GM21576 (cell line): ENCODE measurements around the gene DLL4.
A peak's percentile ranks its signal among the peaks of the same experiment; 100 is the strongest.

Experiments
- ATAC-seq: cut with Tn5 transposase; IDR thresholded peaks from one replicate; pipeline ENCODE4 v1.9.1; 2021; ENCODE audit warnings: mild to moderate bottlenecking, moderate library complexity; ENCODE audit not compliant: unreplicated experiment

Gene DLL4

DNA sequence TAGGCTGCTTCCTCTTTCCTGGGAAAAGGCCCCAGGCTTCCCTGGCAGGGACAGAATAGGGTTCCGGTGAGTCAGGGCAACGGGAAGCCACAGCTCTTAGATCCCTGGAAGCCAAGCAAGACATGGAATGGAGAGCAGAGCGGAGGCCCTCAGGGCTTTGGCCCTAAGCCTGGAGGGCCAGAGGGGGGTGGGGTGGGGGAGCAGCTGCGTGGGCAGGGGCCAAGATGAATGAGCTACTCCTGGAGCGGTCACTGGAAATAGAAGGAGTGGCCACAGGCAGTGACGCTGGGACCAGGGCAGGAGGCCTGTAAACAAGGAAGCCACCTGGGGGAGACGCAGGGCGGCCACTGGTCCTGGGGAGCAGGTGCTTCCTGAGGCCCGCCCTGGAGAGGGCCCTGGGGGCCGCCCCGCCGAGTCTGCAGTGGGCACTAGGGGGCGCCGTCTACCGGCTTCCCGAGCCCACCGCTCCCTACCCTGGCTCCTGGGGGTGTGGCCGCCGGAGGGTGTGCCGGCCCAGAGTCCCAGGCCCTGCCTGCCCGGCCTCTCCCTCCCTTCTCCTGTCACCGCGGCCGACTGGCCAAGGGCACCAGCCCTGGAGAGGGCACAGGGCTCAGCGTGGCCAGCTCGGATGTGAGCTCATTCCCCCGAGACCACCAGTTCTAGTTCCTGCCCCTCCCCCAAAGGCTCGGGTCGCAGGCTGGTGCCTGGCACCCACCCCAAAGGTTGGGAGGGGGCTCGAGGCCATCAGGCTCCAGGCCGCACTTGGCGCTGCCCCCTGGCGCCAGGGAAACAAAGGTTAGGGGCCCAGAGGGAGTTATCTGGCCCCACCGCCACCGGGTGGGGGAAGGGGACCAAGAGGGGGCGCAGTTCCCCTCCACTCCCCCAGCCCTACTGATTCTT lies 22.8 kb upstream of the DLL4 start:
- ATAC-seq, result peak; percentile 67

DNA sequence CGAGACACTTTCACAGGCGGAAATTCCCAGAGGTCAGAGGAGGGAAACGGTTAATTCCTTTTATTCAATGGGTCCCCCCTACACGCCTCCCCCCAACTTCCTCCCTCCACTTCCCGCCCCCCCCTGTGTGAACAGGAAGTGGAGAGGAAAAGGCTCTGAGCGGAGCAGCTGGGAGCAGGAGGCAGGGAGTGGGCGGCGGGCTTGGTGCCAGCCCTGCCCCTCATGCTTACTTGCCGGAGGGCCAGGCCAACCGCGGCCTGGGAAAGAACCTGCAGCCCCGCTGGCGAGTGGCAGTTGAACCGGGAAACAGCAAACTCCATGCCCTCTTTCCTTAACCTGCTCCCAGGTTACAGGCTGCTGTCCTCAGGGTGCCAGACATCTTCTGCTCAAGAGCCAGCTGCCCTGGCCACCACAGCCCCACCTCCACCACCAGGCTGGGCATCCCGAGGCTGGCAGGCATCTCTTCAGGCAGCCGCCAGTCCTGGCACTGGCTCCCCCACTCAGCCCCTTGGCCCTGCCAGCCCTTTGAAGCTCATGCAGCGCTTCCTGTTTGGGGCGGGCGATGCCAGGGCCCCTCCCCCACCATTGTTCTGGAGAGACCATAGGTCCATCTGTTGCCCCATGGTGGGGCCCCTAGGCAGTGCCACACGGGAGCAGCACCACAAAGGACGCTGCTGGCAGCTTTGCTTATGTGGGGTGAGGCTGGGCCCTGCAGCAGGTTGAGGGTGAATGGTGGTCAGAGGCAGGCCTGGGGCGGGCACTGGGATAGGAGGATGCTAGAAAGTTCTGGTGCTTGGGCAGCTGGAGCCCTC lies 21.9 kb upstream of the DLL4 start:
- no peak for ATAC-seq

DNA sequence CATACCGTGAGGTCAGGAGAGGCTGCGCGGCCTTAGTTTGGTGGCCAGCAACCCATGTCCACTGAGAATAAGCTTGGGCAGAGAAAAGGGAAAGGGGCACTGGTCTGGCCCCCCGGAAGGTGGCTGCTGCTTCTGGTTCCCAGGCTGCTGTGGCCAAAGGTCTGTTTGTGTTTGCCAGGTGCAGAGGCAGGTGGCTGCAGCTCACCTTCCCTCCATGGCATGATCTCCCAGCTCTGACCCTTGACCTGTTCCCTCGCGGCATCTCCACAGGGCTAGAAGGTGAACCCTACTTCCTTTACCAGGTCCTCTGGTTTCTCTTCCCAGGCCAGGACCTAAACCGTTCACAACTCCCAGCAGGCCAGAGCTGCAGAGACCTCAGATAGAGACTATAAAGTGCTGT lies 21.0 kb upstream of the DLL4 start:
- ATAC-seq, result no peak

DNA sequence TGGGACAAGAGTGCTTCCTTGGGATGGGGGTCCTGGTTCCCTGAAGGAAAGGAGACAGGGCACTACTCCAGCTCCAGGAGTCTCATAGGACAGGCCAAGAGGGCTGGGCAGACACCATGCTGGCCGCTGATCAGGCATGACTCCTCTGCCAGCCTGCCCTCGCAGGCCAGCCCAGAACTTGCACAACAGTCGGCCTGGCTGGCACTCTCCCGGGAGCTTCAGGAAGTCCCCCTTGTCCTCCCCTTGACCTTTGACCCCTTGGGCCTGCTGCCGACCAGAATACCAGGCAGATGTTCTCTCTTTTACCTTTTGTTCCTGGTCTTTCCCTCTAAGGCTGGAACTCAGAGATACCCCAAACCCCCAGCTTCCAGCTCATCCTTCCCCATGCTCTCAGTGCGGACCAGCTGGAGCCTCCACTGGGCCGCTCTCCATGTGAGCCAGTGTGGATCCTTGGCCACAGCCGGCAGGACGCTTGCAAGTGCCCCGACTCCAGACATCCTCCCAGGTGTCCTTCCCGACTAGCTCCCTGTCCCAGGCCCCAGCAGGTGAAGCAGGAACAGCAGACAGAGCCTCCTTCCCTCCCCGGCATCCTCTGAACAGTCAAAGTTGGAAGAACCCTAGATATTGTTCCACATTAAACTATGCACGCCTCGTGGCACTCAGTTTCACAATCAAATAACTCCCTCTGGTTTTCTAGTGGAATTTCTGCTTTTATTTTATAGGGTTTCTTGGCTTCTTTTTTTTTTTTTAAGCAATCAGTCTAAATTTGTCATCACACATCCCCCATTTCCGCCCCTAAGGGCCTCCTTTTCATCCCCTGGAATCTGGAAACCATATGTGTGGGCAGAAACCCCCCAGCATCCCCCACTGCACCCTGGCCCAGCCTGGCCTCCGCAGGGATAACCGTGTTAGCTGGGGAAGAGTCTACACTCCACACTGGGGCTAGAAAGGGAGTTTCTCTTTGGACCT lies 19.2 kb upstream of the DLL4 start:
- ATAC-seq, result no peak

DNA sequence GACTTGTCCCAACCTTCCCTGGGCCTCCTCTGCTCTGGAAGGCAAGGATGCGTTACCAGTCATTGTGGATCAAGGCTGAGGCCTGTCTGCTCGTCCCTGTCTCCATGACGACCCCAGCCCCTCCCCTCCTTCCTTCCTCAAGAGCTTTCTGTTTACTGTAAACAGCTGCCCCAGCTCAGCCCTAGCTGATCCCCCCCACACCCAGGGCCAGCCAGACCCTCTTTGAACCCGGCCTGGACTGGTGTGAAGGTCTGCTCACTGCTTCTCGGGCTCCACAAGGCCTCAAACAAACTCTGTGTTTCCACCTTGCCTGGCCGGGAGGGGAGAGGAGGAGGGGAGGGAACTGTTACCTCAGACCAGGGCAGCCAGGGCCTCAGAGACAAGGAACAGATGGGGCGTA lies 18.0 kb upstream of the DLL4 start:
- ATAC-seq, result no peak

DNA sequence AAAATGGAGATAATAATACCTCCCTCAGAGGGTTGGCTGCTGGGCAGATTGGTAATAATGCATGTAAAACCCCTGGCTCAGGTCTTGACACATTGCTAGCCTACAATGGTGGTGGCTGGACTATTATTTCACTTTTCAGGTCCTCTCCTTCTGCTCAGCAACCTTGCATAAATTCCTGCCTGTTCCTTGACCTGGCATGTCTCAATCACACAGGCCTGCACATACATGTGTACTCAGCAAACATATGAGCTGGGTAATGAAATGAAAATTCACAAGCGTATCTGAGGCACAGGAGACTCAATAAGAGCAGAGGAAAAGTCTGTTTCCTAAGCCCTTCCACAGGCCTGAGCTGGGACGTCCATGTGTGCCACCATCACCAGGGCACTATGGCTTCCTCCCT lies 17.4 kb upstream of the DLL4 start:
- no peak for ATAC-seq

DNA sequence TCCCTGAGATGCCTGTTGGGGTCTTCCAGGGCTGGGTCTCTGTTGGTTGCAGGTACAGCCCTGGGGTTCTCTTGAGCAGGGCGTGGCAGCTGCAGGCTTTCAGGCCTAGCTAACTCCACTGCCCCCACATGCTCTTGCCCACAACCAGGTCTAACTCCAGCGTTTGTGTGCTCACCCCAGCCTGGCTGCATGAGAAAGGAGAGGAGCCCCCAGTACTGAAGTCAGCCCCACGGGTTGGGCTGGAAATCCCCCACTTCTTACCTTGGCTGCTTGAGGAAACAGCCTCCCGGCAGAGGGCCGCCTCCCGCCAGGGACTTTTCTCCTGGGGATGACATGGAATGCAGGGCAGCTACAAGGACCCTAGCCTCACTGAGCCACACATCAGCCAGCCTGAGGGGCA lies 16.7 kb upstream of the DLL4 start:
- no peak for ATAC-seq

DNA sequence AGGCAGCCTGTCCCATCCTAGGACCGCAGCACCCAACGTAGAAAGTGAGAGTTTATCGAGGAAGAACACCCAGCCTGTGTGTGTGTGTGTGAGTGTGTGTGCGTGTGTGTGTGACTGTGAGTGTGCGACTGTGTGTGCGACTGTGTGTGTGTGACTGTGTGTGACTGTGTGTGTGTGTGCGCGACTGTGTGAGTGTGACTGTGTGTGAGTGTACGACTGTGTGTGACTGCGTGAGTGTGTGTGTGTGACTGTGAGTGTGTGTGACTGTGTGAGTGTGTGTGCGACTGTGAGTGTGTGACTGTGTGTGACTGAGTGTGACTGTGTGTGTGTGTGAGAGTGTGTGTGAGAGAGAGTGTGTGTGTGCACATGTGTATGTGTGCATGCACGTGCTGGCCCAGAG lies 15.1 kb upstream of the DLL4 start:
- ATAC-seq, result no peak

DNA sequence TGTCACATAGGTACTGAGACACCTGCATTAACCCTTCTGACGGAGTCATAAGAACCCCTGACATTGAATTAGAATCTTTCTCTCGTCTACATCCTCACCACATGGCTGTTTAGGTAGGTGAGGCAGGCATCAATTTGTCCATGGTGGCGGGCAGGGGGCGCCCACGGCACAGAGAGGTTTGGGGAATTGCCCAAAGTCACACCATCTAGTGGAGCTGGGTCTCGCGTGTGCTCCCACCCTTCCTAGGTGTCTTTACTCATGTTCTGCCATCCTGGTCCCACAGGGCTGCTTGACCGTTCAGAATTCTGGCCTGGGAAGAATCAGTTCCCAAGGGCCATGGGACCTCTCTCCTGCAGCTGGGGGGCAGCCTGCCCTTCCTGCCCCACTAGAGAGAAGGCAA lies 14.7 kb upstream of the DLL4 start:
- ATAC-seq, result no peak

DNA sequence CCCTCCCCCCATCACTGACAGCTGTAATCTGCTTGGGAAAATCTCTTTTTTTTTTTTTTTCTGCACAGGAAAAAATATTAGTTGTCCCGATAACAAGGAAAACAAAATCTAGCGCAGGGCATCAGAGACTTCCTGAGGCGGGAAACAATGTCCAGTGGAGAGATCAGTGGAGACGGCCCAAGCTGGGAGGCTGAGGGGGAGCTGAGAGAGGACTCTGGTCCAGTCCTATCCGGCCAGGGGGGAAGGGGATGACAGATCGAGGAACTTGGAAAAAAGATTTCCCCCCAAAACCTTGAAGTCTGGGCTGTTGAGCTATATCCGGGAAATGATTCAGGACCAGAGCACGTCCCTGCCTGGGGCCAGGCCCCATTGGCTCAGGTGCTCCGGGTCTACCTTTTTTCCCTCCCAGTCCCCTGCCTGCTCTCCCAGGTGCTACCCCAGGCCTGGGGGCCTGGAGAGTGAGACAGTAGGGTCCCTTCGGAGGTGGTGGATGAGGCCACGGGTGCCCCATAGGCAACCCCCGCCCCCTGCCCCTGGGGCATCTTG lies 14.0 kb upstream of the DLL4 start:
- ATAC-seq, result no peak

DNA sequence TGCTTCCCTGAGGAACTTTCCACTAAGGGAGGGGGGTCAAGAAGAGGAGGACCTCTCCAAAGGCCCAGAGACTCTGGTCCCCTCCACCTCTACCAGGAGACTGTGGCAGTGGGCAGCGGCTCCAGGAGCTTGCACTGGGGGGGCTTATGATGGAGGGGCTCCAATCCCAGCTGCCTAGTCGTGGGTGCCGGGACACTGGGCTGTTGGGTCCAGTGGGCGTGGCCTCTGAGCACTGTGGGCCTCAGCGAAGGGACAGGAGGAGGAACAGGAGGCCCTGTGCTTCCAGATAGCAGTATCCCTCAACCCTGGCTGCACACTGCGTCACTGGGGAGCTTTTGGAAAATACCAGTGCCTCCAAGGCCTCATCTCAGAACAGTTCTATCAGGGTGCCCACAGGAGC lies 13.5 kb upstream of the DLL4 start:
- ATAC-seq, result no peak

DNA sequence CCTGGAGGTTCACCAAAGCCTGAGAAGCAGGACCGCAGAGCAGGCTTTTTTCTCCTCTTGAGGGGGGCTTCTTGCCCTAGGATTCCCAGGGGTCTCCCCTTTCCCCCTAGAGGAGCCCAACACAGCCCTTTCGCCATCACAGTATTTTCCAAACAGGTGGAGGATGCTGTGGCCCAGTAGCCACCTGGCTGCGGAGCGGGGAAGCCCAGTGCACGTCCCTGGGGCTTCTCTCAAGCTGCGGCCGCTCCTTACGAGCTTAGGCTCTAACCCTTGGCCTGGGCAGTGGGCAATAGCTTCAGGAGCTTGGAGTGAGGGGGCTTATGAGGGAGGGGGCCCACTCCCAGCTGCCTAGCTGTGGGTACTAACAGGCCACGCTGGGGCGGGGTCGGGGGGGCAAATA lies 11.6 kb upstream of the DLL4 start:
- ATAC-seq, result no peak

DNA sequence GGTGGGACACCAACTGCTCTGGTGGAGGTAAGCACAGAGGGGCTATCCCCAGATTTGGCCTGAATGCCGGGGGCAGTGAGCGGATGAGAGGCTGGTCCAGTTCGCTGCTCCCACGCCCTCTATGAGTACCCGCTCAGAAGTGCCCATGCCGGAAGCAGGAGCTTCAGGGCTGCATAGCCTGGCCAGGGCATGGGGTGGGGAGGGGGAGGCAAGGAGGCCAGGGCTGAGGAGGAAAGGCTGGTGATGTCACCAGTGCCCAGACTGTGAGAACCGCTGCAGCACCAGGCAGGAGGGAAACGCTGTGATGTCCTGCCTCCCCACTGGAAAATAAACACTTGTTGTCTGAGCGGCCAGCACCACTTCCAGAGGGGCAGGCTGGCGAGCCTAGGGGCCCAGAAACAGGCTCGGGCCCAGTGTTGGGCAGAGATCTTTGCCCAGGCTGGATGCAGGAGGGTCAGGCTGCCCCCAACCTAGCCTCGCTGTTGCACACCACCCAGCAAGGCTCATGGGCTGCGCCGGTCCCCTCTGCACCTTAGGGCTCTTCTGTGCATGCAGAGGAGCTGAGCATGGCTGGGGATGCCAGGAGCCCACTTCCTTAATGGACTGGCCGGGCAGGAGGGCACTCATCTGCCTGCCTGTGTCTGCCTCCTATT lies 10.9 kb upstream of the DLL4 start:
- no peak for ATAC-seq

DNA sequence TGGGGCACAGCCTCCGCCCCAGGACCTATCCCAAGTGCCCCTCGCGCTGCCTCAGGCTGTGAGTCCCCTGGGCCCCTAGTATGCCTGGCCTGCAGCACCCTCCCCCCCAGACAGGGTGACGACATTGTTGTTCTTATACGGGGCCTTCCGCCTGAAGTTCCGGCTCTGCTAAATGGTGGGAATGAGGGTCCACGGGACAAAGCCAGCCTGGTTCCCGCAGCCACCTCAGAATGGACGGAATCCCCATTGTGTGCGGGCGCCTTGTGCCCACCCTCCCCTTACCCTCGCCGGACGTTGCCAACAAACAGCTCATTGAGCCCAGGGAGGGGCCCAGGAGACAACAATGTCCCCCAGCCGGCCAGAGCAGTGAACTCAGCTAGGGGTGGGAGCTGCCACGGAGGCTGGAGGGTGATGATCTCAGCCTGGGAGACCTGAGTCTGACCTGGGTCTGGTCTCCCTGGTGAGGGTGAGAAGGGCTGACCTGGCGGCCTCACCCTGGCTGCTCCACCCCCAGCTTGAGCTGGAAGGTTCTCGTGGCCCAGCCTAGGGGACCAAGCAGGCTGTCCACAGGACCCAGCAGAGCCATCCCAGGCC lies 10.2 kb upstream of the DLL4 start:
- no peak for ATAC-seq

DNA sequence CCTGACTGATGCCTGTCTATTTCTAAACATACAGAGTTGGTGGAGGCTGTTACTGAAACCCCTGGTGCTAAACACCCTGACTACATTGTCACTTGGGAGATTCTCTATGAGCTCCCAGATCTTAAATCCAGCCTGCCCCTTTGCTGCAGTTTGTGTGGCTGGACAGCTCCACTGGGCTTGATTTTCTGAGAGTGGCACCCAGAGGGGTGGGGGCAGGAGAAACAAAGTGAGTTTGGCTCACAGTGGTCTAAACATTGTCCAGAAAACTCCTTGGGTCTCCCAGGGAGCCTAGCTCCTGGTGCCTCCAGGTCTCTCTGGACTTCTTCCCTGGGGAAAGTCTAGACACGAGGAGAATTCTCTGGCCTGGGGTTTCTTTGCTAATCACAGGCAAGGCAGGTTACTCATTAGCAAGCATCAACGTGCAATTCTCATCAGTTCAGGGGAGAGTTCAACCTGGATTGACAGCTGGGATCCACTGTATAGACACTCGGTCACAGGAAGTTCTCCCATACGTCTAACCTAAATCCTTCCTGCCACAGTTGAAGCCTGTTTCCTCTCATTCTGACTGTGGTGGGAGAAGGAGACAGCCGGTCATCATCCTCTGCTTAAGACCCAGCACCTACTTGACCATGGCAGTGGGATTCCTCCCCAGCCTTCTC lies 7.1 kb upstream of the DLL4 start:
- ATAC-seq, result no peak

DNA sequence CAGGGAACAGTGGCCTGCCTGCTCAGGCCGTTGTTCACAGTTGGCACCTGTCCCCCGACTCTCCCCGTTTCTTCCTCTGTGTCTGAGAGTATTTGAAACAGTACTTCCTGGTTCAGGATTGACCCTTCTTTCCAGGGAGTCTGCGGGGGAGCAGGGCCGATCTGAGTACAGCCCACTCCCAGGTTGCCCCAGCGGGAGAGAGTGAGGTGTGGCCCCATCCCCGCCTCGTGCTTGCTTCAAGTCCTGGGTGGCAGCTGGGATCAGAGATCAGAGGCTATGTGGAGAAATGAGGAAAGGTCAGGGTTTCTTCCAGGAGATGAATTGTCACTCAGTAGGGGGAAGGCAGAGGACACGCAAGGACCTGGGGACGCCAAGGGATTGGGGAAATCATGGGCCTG lies 6.5 kb upstream of the DLL4 start:
- ATAC-seq, result no peak

DNA sequence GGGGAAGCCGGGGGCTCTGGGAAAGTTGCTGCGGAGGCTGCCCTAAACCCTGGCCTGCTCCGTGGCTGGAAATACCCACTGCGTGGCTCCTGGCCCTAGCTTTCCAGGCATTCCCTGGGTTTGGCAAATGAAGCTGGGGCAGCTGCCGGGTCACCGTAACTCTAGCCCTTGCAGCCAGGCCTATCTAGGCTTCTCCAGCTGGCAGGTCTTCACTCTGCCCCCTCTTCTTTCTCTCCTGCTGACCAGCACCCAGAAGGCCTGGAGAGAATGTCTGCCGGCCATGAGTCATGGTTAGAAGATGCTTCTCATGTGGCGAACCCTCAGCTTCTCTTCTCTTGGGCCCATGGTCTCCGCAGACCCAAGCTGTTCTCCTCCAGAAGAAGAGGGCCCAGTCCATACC lies 5.6 kb upstream of the DLL4 start:
- ATAC-seq, result no peak

DNA sequence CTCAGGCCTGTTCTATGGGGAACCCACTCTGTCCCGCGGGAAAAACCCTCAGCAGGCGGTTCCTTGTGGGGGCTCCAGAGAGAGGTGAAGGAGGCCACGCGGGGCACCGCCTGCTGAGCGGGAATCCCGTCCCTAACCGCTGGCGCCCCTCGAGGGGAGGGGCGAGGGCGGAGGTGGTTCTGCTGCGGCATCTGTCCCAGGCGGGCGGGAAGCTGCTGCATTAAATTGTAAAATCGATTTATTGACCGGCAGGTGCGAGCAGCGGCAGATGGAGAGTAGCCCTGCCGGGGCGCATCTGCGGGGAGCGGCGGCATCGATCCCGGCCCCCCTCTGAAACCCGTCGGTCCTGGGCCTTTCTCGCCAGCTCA lies 3.7 kb upstream of the DLL4 start:
- ATAC-seq, result no peak

DNA sequence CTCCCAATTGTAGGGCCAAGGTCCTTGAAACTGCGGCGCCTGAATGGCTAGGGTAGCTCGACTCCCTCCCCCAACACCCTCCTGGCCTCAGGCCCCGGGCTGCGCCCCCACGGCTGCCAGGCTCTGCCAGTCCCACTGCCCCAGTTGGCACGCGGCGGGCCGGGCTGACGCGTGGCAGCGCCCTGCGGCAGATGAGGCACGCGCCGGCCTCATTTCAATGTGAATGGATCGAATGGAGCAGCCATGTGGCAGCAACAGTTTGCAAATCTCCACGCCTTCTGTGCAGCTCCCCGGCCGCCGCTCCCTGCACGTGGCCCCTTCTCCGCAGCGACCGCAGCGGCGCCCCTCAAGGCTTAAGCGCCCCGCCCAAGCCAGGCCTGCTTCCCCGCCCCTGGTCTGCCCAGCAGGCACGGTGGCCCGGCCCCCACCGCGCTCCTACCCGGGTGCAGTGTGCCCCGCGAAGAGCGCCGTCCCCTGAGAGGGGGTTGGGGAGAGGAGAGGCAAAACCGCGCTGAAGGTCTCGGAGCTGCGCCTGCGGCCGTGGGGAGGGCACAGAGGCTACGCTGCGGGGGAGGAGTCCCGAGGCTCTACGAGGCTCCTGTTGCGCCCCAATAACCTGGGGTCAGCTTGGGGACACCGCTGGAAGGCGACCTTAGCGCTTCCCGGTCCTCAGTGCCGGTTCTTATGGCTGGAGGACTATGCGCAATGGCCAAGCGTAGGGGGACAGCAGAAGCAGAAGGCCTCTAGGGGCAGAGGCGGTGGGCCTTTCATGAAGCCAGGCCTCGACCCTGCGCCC lies 3.1 kb upstream of the DLL4 start:
- ATAC-seq, result no peak
